Neural cell (in vitro differentiated cells): Measurements from ENCODE around the gene RASL12. TPM values are rescaled to one million over a fixed set of nuclear protein-coding genes. Genes with fewer than 3 reads are reported as not detected.

Experiments used
- H2AFZ ChIP-seq: fragments of 200-600, 300-800 bp; sonication (generic), shearing (Covaris generic); 2 replicates; pipeline ENCODE4 v1.6.0; 2014; ENCODE audit warnings: low read depth, mild to moderate bottlenecking, antibody characterized with exemption, low read length, moderate library complexity
- H3F3A ChIP-seq: fragments of 200-600 bp; shearing (Covaris generic); 2 replicates; pipeline ENCODE4 v1.6.1; 2016; ENCODE audit warnings: mild to moderate bottlenecking, moderate library complexity, mixed read lengths, antibody characterized with exemption, low read length; ENCODE audit not compliant: insufficient read depth, poor library complexity, severe bottlenecking
- H3K27ac ChIP-seq: fragments of 200-600, 300-800 bp; sonication (generic), shearing (Covaris generic); 2 replicates; pipeline ENCODE4 v1.5.1; 2014; ENCODE audit warnings: mild to moderate bottlenecking, low read length, moderate library complexity
- H3K27me3 ChIP-seq: fragments of 300-800, 200-600 bp; sonication (generic), shearing (Covaris generic); 2 replicates; pipeline ENCODE4 v1.6.0; 2014; ENCODE audit warnings: mild to moderate bottlenecking, low read depth, low read length, moderate library complexity; ENCODE audit not compliant: insufficient read depth
- H3K36me3 ChIP-seq: fragments of 300-800, 200-600 bp; sonication (generic), shearing (Covaris generic); 2 replicates; pipeline ENCODE4 v1.5.1; 2014; ENCODE audit warnings: mild to moderate bottlenecking, antibody characterized with exemption, low read length, moderate library complexity; ENCODE audit not compliant: insufficient read depth
- H3K4me2 ChIP-seq: fragments of 300-800, 200-600 bp; sonication (generic), shearing (Covaris generic); 2 replicates; pipeline ENCODE4 v1.6.0; 2014; ENCODE audit warnings: mild to moderate bottlenecking, low read length
- H3K4me3 ChIP-seq: fragments of 300-800, 200-600 bp; sonication (generic), shearing (Covaris generic); 2 replicates; pipeline ENCODE4 v1.5.1; 2014; ENCODE audit warnings: mild to moderate bottlenecking, low read length, moderate library complexity
- H3K79me2 ChIP-seq: fragments of 200-600 bp; shearing (Covaris generic); replicated peaks from 2 replicates; pipeline ENCODE4 v1.6.0; 2014; ENCODE audit warnings: mild to moderate bottlenecking, low read length, moderate library complexity; ENCODE audit not compliant: insufficient read depth
- H3K9ac ChIP-seq: fragments of 300-800, 200-600 bp; sonication (generic), shearing (Covaris generic); 2 replicates; pipeline ENCODE4 v1.6.1; 2016; ENCODE audit warnings: mild to moderate bottlenecking, low read length, mixed read lengths
- H3K9me2 ChIP-seq: fragments of 200-600 bp; shearing (Covaris generic); 2 replicates; pipeline ENCODE4 v1.6.1; 2016; ENCODE audit warnings: mild to moderate bottlenecking, low read length, mixed read lengths; ENCODE audit not compliant: insufficient read depth
- H3K9me3 ChIP-seq: fragments of 200-600, 300-800 bp; sonication (generic), shearing (Covaris generic); 2 replicates; pipeline ENCODE4 v1.6.1; 2016; ENCODE audit warnings: mild to moderate bottlenecking, mixed run types, low read length, moderate library complexity, mixed read lengths
- H4K20me1 ChIP-seq: fragments of 200-600 bp; shearing (Covaris generic); 2 replicates; pipeline ENCODE4 v1.6.1; 2016; ENCODE audit warnings: mild to moderate bottlenecking, mixed run types; ENCODE audit not compliant: insufficient read depth
- EP300 ChIP-seq: fragments of 450-650 bp; conservative IDR thresholded peaks from 2 replicates; pipeline ENCODE4 v1.6.1; 2014; ENCODE audit warnings: antibody characterized with exemption, mild to moderate bottlenecking, moderate library complexity; ENCODE audit not compliant: poor library complexity, severe bottlenecking
- EZH2 ChIP-seq: fragments of 200-600, 300-800 bp; shearing (Covaris generic), sonication (generic); IDR thresholded peaks from 2 replicates; pipeline ENCODE4 v1.6.1; 2014; ENCODE audit warnings: antibody characterized with exemption, low read length, borderline replicate concordance, mild to moderate bottlenecking; ENCODE audit not compliant: insufficient read depth, poor library complexity, severe bottlenecking
- RAD21 ChIP-seq: fragments of 450-650 bp; conservative IDR thresholded peaks from 2 replicates; pipeline ENCODE4 v1.6.1; 2014; ENCODE audit warnings: antibody characterized with exemption, mild to moderate bottlenecking, moderate library complexity
- SMC3 ChIP-seq: fragments of 450-650 bp; conservative IDR thresholded peaks from 2 replicates; pipeline ENCODE4 v1.6.1; 2014; ENCODE audit warnings: antibody characterized with exemption, mild to moderate bottlenecking, moderate library complexity; ENCODE audit not compliant: poor library complexity
- TAF1 ChIP-seq: IDR thresholded peaks from 2 replicates; pipeline ENCODE4 v1.6.1; 2012; ENCODE audit warnings: low read depth
- polyA plus RNA-seq: library from polyadenylated mRNA; depleted of rRNA; stranded (reverse); fragments of >200 nt; gene quantifications from 2 replicates; pipeline ENCODE4 v1.2.3, GENCODE V29; 2014
- TF ChIP-seq, protein P1 (sequence below): fragments of 450-650 bp; IDR thresholded peaks from 2 replicates; pipeline ENCODE4 v1.5.1; 2014; ENCODE audit warnings: antibody characterized with exemption, mild to moderate bottlenecking, moderate library complexity; ENCODE audit not compliant: poor library complexity, severe bottlenecking
- TF ChIP-seq, protein P2 (sequence below): IDR thresholded peaks from 2 replicates; pipeline ENCODE4 v1.6.1; 2012; ENCODE audit warnings: borderline replicate concordance

The RASL12 gene
- polyA plus RNA-seq, 1 donor from 2014 or later, result not detected

DNA sequence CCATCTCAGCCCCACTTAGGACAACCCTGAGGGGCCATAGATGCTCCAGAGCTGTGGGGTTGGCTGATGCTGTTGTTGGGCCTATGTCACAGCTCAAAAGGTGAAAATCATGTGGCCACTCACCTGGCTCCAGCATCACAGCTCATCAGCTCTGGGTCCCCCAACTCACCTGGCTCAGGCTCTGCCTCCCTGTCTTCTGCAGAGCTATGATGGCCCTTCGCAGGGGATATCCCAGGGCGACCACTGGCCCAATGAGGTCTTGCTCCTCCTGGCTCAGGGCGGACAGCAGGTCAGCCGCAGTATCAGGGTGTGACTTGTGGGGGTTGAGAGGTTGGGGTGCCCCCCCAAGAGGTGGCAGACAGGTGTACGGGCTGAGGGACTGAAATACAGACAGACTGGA lies 31.5 kb upstream of the RASL12 start:
- H3K9me2 ChIP-seq, result no peaks in the 10 kb centered on the region
- no peaks in the 10 kb centered on the region for H4K20me1 ChIP-seq
- TF ChIP-seq EP300 (no peak), EZH2 (no peak), TAF1 (no peak)
- TF ChIP-seq, protein P1, sequence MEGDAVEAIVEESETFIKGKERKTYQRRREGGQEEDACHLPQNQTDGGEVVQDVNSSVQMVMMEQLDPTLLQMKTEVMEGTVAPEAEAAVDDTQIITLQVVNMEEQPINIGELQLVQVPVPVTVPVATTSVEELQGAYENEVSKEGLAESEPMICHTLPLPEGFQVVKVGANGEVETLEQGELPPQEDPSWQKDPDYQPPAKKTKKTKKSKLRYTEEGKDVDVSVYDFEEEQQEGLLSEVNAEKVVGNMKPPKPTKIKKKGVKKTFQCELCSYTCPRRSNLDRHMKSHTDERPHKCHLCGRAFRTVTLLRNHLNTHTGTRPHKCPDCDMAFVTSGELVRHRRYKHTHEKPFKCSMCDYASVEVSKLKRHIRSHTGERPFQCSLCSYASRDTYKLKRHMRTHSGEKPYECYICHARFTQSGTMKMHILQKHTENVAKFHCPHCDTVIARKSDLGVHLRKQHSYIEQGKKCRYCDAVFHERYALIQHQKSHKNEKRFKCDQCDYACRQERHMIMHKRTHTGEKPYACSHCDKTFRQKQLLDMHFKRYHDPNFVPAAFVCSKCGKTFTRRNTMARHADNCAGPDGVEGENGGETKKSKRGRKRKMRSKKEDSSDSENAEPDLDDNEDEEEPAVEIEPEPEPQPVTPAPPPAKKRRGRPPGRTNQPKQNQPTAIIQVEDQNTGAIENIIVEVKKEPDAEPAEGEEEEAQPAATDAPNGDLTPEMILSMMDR, result no peak
- no peak overlapping the region for H3K9ac ChIP-seq
- H3K27me3 ChIP-seq, result peaks cover 14% of the 10 kb centered on the region
- H3K4me2 ChIP-seq, result no peak overlapping the region
- no peak overlapping the region for H3K4me3 ChIP-seq
- no peaks in the 10 kb centered on the region for H3K79me2 ChIP-seq
- H3K27ac ChIP-seq, result no peak overlapping the region
- no peaks in the 10 kb centered on the region for H3F3A ChIP-seq
- H2AFZ ChIP-seq, result no peak overlapping the region
- H3K9me3 ChIP-seq, result no peaks in the 10 kb centered on the region
- no peaks in the 10 kb centered on the region for H3K36me3 ChIP-seq

DNA sequence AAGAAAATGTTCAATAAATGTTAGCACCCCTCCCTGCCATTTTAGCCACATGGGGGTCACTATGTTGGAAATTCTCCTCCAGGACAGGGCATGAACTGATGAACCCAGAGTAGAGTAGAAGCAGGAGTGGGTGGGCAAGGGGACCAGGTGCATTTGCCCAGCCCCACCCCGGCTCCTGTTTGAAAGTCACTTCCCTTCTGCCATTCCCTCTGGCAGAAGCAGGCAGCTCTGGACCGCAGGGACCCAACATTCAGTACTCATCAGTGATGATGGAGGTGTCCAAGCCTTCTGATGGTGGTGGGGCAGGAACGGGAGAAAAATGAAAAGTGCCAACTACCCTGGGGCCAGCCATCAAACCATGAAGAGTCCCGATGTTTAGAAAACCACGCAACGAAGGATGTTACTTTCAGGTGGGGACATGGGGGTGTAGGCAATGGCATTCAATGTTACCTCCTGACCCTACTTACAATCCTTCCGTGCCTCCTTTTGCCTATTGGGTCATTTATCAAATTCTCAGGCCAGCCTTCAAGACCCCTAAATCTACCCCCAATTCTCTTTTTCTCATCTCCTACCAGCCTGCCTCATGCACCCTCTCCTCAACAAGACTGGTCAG lies 30.0 kb upstream of the RASL12 start:
- no peaks in the 10 kb centered on the region for H4K20me1 ChIP-seq
- no peaks in the 10 kb centered on the region for H3K79me2 ChIP-seq
- H3K36me3 ChIP-seq, result no peaks in the 10 kb centered on the region
- H3K9ac ChIP-seq, result no peak overlapping the region
- H3K27me3 ChIP-seq, result peaks cover 6% of the 10 kb centered on the region
- no peaks in the 10 kb centered on the region for H3K9me2 ChIP-seq
- H3F3A ChIP-seq, result no peaks in the 10 kb centered on the region
- H2AFZ ChIP-seq, result no peak overlapping the region
- no peaks in the 10 kb centered on the region for H3K9me3 ChIP-seq
- no peak overlapping the region for H3K27ac ChIP-seq
- no peak overlapping the region for H3K4me3 ChIP-seq
- no peak overlapping the region for H3K4me2 ChIP-seq
- TF ChIP-seq, protein P2, sequence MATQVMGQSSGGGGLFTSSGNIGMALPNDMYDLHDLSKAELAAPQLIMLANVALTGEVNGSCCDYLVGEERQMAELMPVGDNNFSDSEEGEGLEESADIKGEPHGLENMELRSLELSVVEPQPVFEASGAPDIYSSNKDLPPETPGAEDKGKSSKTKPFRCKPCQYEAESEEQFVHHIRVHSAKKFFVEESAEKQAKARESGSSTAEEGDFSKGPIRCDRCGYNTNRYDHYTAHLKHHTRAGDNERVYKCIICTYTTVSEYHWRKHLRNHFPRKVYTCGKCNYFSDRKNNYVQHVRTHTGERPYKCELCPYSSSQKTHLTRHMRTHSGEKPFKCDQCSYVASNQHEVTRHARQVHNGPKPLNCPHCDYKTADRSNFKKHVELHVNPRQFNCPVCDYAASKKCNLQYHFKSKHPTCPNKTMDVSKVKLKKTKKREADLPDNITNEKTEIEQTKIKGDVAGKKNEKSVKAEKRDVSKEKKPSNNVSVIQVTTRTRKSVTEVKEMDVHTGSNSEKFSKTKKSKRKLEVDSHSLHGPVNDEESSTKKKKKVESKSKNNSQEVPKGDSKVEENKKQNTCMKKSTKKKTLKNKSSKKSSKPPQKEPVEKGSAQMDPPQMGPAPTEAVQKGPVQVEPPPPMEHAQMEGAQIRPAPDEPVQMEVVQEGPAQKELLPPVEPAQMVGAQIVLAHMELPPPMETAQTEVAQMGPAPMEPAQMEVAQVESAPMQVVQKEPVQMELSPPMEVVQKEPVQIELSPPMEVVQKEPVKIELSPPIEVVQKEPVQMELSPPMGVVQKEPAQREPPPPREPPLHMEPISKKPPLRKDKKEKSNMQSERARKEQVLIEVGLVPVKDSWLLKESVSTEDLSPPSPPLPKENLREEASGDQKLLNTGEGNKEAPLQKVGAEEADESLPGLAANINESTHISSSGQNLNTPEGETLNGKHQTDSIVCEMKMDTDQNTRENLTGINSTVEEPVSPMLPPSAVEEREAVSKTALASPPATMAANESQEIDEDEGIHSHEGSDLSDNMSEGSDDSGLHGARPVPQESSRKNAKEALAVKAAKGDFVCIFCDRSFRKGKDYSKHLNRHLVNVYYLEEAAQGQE, result no peak
- no peak for TF ChIP-seq SMC3

DNA sequence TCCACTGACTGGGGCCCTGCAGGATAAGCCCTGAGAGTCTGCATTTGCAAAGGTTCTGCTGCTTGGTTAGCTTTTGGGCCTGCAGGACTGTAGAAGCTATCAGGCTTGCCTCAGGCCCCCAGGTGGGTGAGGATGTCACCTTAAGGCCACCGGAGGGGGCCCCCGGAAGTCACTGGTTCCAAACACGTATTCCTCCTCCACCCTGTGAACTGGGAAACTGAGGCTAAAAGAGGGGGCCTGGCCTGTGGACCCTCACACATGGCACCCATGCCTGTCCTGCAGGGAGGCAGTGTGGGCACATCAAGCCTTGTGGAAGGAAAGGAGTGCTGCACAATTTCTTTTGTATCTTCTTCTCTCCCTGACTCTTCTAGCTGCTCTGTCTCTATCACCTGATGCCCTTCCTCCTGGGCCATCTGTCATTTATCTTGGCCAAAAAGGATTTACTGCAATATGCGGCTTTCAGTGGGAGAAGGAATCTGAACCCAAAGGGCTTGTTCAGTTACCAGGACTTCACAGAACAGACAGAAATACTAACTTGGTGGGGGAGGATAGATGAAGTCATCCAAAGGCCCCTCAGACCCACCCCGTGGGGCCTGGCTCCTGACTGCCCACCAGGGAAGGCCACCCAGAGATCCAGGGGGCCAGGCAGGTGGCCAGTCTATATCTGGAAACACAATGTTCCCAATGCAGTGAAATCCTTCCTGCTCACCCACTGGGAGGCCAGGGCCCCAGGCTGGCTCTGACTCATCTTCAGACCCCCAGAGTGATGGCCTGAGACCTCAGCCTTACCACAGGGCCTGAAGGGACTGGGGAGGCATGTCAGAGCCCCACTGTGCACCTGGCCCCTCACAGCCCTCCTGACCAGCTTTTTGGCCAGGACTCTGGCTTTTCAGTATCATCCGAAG lies 28.9 kb upstream of the RASL12 start:
- Histone ChIP-seq H4K20me1 (no peaks in the 10 kb centered on the region), H3K27me3 (no peaks in the 10 kb centered on the region), H3K27ac (no peak overlapping the region), H3F3A (no peaks in the 10 kb centered on the region), H3K4me2 (no peak overlapping the region), H2AFZ (no peak overlapping the region), H3K36me3 (no peaks in the 10 kb centered on the region), H3K9me2 (no peaks in the 10 kb centered on the region), H3K9me3 (no peaks in the 10 kb centered on the region), H3K9ac (no peak overlapping the region), H3K4me3 (no peak overlapping the region), H3K79me2 (no peaks in the 10 kb centered on the region)
- TF ChIP-seq TAF1 (no peak), RAD21 (no peak), SMC3 (no peak), EZH2 (no peak)
- TF ChIP-seq, protein P2, result no peak
- TF ChIP-seq, protein P1, result no peak
